ENCODE data around the gene CTNNB1.
A peak's percentile ranks its signal among the peaks of the same experiment; 100 is the strongest.

CTNNB1 gene

GRCh38 chr3:41222501-41222900 lies 23.2 kb downstream of the CTNNB1 start:
- peak; percentile 77 for DNase-seq (ENCODE audit: low read depth)
- TF ChIP-seq, protein P1, sequence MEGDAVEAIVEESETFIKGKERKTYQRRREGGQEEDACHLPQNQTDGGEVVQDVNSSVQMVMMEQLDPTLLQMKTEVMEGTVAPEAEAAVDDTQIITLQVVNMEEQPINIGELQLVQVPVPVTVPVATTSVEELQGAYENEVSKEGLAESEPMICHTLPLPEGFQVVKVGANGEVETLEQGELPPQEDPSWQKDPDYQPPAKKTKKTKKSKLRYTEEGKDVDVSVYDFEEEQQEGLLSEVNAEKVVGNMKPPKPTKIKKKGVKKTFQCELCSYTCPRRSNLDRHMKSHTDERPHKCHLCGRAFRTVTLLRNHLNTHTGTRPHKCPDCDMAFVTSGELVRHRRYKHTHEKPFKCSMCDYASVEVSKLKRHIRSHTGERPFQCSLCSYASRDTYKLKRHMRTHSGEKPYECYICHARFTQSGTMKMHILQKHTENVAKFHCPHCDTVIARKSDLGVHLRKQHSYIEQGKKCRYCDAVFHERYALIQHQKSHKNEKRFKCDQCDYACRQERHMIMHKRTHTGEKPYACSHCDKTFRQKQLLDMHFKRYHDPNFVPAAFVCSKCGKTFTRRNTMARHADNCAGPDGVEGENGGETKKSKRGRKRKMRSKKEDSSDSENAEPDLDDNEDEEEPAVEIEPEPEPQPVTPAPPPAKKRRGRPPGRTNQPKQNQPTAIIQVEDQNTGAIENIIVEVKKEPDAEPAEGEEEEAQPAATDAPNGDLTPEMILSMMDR (conservative IDR thresholded peaks at IDR 0.05; ENCODE audit: control insufficient read depth, insufficient read depth, low read depth, low read length), result no peak

GRCh38 chr3:41223078-41223477 lies 23.8 kb downstream of the CTNNB1 start:
- DNase-seq (ENCODE audit: low read depth), result no peak
- TF ChIP-seq, protein P1 (conservative IDR thresholded peaks at IDR 0.05; ENCODE audit: control insufficient read depth, insufficient read depth, low read depth, low read length), result no peak
- no peak overlapping the region for H3K4me3 ChIP-seq (ENCODE audit: control insufficient read depth, low read depth, low read length)

More at GRCh38 chr3:41222501-41222900, 23.2 kb downstream of the CTNNB1 start:
- no peak overlapping the region for H3K4me3 ChIP-seq (ENCODE audit: control insufficient read depth, low read depth, low read length)

GRCh38 chr3:41223691-41224090 lies 24.4 kb downstream of the CTNNB1 start:
- H3K4me3 ChIP-seq (ENCODE audit: control insufficient read depth, low read depth, low read length), result no peak overlapping the region
- no peak for DNase-seq (ENCODE audit: low read depth)
- TF ChIP-seq, protein P1 (conservative IDR thresholded peaks at IDR 0.05; ENCODE audit: control insufficient read depth, insufficient read depth, low read depth, low read length), result no peak

- peak; percentile 96 for DNase-seq (ENCODE audit: low read depth)
Observed at GRCh38 chr3:41224120-41224806, 25.0 kb downstream of the CTNNB1 start.

GRCh38 chr3:41234823-41235721 lies 35.8 kb downstream of the CTNNB1 start:
- TF ChIP-seq, protein P1 (conservative IDR thresholded peaks at IDR 0.05; ENCODE audit: control insufficient read depth, insufficient read depth, low read depth, low read length), result no peak
- no peak overlapping the region for H3K4me3 ChIP-seq (ENCODE audit: control insufficient read depth, low read depth, low read length)
- peak; percentile 66 for DNase-seq (ENCODE audit: low read depth)

More at GRCh38 chr3:41224120-41224806, 25.0 kb downstream of the CTNNB1 start:
- TF ChIP-seq, protein P1 (conservative IDR thresholded peaks at IDR 0.05; ENCODE audit: control insufficient read depth, insufficient read depth, low read depth, low read length), result no peak
- H3K4me3 ChIP-seq (ENCODE audit: control insufficient read depth, low read depth, low read length), result no peak overlapping the region

DNA sequence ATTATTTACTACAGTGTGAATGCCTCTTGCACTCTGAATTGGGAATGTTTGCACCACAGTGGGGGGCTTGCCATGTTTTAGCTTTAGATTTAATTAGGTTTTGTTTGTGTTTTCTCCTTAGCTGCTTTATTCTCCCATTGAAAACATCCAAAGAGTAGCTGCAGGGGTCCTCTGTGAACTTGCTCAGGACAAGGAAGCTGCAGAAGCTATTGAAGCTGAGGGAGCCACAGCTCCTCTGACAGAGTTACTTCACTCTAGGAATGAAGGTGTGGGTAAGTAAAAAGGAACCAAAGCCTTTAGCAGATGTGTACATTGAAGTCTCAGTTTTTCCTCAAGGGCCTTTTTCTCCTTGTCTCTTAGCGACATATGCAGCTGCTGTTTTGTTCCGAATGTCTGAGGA lies 36.9 kb downstream of the CTNNB1 start:
- TF ChIP-seq, protein P1 (conservative IDR thresholded peaks at IDR 0.05; ENCODE audit: control insufficient read depth, insufficient read depth, low read depth, low read length), result no peak
- H3K4me3 ChIP-seq (ENCODE audit: control insufficient read depth, low read depth, low read length), result no peak overlapping the region
- DNase-seq (ENCODE audit: low read depth), result no peak

All from fibroblast of mammary gland (primary cell).